ENCODE measurements around the gene FLYWCH2.
"Not testable (repeated sequence)": the region's sequence is repeated elsewhere in the genome, so short reads cannot be mapped to it uniquely, and the experiment has no call there.

GRCh38 chr16:2928151-2928550, 45.1 kb downstream of the FLYWCH2 start:
- TF ChIP-seq POLR2A (IDR thresholded peaks at IDR 0.05; ENCODE audit: borderline replicate concordance, extremely low read depth, insufficient read depth, insufficient read length); CEBPB (IDR thresholded peaks at IDR 0.05; ENCODE audit: low read depth); CTCF (IDR thresholded peaks at IDR 0.05 in 2 of 3, conservative IDR thresholded peaks at IDR 0.05 in 1 of 3; ENCODE audit: borderline replicate concordance in 1 of 3, insufficient read depth in 1 of 3, low read depth in 2 of 3, low read length in 2 of 3); REST (IDR thresholded peaks at IDR 0.05; ENCODE audit: low read depth); EZH2 (IDR thresholded peaks at IDR 0.05): not testable (repeated sequence)
